Glutamatergic neuron (in vitro differentiated cells): ENCODE measurements around the gene HPCAL4. TPM values are rescaled to one million over a fixed set of nuclear protein-coding genes. Genes with fewer than 3 reads are reported as not detected.

Experiments used
- DNase-seq: peaks from one replicate; pipeline ENCODE4 v3.0.0; 2022
- H3K27ac Mint-ChIP-seq: one replicate; pipeline ENCODE4 v1.8.0; 2020; ENCODE audit warnings: mild to moderate bottlenecking, mixed read lengths, inconsistent platforms; ENCODE audit not compliant: unreplicated experiment
- H3K27me3 Mint-ChIP-seq: one replicate; pipeline ENCODE4 v1.8.0; 2020; ENCODE audit warnings: mild to moderate bottlenecking, moderate library complexity, mixed read lengths, inconsistent platforms; ENCODE audit not compliant: unreplicated experiment
- H3K36me3 Mint-ChIP-seq: one replicate; pipeline ENCODE4 v1.8.0; 2020; ENCODE audit warnings: mild to moderate bottlenecking, mixed read lengths, inconsistent platforms; ENCODE audit not compliant: unreplicated experiment
- H3K4me1 Mint-ChIP-seq: one replicate; pipeline ENCODE4 v1.8.0; 2020; ENCODE audit warnings: mild to moderate bottlenecking, low read depth, mixed read lengths, inconsistent platforms; ENCODE audit not compliant: unreplicated experiment
- H3K4me3 Mint-ChIP-seq: one replicate; pipeline ENCODE4 v1.8.0; 2020; ENCODE audit warnings: mild to moderate bottlenecking, mixed read lengths, inconsistent platforms; ENCODE audit not compliant: unreplicated experiment
- H3K9me3 Mint-ChIP-seq: one replicate; pipeline ENCODE4 v1.8.0; 2020; ENCODE audit warnings: mild to moderate bottlenecking, moderate library complexity, mixed read lengths, inconsistent platforms; ENCODE audit not compliant: unreplicated experiment
- total RNA-seq: library from RNA; stranded (reverse); fragmentation: NEBNext Ultra II Directional; extraction: Animal tissue kit (Norgen Biotek cat#: 25700); gene quantifications from one replicate; pipeline ENCODE4 v1.2.1, GENCODE V29; 2021; ENCODE audit not compliant: unreplicated experiment
- TF ChIP-seq, protein P1 (sequence below): fragments of 200-600 bp; sonication (generic); IDR thresholded peaks from one replicate; pipeline ENCODE4 v1.5.0; 2021; ENCODE audit not compliant: partially characterized antibody, unreplicated experiment

The HPCAL4 gene
- total RNA-seq, 1 donor from 2014 or later, result not detected

DNA sequence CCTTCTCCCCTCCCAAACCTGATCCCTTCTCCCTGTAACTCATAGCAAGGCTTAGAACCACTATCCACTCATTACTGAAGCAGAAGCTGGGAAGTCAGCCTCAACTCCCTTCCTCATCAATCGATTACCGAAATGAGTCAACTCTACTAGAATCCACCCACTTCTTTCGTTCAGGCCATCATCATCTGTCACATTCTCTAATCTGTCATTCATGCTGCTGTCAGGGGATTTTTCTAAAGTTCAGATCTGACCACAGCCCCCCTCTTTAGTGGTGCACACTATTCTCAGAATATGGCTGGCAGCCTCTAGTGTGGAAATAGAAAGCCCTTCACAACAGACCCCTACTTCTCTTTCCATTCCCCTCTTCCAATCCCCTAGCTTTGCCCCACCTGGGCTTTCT, 24.5 kb downstream of the HPCAL4 start:
- Mint-ChIP-seq H3K27ac (no peak overlapping the region), H3K27me3 (peaks cover 26% of the 10 kb centered on the region), H3K4me3 (no peak overlapping the region), H3K36me3 (peaks cover 6% of the 10 kb centered on the region), H3K9me3 (peaks cover 8% of the 10 kb centered on the region), H3K4me1 (peaks cover 1% of the 10 kb centered on the region)
- TF ChIP-seq, protein P1, sequence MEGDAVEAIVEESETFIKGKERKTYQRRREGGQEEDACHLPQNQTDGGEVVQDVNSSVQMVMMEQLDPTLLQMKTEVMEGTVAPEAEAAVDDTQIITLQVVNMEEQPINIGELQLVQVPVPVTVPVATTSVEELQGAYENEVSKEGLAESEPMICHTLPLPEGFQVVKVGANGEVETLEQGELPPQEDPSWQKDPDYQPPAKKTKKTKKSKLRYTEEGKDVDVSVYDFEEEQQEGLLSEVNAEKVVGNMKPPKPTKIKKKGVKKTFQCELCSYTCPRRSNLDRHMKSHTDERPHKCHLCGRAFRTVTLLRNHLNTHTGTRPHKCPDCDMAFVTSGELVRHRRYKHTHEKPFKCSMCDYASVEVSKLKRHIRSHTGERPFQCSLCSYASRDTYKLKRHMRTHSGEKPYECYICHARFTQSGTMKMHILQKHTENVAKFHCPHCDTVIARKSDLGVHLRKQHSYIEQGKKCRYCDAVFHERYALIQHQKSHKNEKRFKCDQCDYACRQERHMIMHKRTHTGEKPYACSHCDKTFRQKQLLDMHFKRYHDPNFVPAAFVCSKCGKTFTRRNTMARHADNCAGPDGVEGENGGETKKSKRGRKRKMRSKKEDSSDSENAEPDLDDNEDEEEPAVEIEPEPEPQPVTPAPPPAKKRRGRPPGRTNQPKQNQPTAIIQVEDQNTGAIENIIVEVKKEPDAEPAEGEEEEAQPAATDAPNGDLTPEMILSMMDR, result no peak
- no peak for DNase-seq

DNA sequence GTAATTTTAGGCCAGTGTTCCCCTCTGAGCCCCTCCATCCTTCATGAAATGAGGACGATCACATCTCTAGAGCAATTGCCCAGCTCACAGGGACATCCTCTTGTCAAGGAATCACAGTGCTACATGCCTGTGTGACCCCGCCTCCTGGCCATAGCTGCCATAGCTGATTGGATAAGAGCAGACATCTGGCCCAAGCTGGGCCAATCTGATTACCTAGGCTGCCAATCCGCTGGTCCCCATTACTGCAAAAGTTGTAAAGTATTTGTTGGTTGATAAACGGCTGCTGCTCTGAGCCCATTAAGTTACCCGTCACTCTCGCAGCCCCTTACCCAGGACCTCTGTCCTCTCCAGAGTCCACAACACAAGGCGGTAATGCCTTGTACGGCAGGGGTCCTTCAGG, 27.7 kb downstream of the HPCAL4 start:
- Mint-ChIP-seq H3K27ac (no peak overlapping the region), H3K4me3 (no peak overlapping the region), H3K36me3 (no peaks in the 10 kb centered on the region), H3K4me1 (no peaks in the 10 kb centered on the region), H3K27me3 (peaks cover 19% of the 10 kb centered on the region), H3K9me3 (peaks cover 2% of the 10 kb centered on the region)
- no peak for DNase-seq
- TF ChIP-seq, protein P1, result no peak

DNA sequence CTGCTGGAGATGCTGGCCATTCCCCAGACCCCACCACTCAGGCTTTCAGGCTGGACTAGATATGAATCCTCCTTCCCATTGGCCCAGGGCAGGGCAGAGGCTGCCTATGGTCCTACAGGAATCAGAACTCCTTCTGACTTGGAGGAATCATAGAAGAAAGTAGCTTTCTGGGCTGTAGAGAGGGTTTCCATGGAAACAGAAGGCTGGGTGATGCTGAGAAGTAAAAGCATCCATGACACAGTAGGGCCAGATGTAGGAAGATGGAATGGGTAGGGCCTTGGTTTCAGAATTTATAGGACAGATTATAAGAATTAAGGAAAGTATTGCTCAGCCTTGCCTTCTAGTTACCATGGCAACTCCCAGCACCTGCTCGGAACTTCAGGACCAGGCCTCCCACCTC, 28.4 kb downstream of the HPCAL4 start:
- Mint-ChIP-seq H3K4me1 (no peaks in the 10 kb centered on the region), H3K27ac (no peak overlapping the region), H3K9me3 (peaks cover 3% of the 10 kb centered on the region), H3K27me3 (peaks cover 17% of the 10 kb centered on the region), H3K36me3 (no peaks in the 10 kb centered on the region), H3K4me3 (no peak overlapping the region)
- TF ChIP-seq, protein P1, result no peak
- no peak for DNase-seq

DNA sequence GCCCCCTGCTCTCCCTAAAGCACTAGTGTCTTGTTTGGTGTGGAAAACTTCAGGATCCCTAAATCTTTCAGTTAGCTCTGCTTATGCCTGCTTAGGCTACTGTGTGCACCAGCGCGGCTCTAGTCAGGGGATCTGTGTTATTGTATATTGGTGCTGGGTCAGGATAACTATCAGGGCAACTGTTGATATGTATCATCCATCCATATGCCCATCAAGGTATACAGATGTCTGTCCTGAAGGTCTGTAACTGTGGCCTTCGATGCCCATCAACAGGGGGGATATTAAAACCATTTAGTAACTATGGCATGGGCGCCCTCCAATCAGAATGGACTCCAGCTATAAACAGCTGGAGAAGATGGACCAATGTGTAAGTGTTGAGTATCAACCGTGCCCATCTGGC, 31.7 kb downstream of the HPCAL4 start:
- Mint-ChIP-seq H3K27ac (no peak overlapping the region), H3K36me3 (no peaks in the 10 kb centered on the region), H3K4me3 (no peak overlapping the region), H3K9me3 (peaks cover 8% of the 10 kb centered on the region), H3K4me1 (peaks cover 14% of the 10 kb centered on the region), H3K27me3 (peaks cover 9% of the 10 kb centered on the region)
- no peak for DNase-seq
- TF ChIP-seq, protein P1, result no peak

DNA sequence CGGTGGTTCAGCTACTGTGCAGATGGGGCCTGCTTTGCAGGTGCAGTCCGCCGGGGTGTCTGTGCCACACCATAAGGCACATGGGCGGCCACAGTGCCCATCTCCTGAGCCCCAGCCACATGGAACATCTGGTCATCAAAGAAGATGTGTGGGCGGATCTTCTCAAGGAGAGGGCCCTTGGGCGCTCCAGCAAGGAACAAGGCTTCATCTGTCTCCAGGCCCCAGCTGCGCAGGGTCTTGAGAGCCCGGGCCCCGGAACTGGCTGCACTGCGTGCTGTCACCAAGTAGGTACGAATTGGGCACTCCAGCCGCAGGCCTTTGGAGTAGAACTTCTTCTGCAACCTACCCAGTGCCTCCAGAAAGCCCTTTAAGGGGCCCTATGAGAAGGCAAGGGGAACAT, 32.1 kb downstream of the HPCAL4 start:
- no peak for DNase-seq
- Mint-ChIP-seq H3K4me1 (peaks cover 16% of the 10 kb centered on the region), H3K36me3 (no peaks in the 10 kb centered on the region), H3K9me3 (peaks cover 8% of the 10 kb centered on the region), H3K27ac (no peak overlapping the region), H3K27me3 (peaks cover 9% of the 10 kb centered on the region), H3K4me3 (no peak overlapping the region)
- TF ChIP-seq, protein P1, result no peak
